Activated CD4-positive, alpha-beta T cell treated with anti-CD3 and anti-CD28 coated beads for 48 hours (primary cell): ENCODE measurements around the gene COL1A2.

ENCODE experiments used
- DNase-seq: peaks from one replicate; pipeline ENCODE4 v3.0.0-alpha.2; 2020

The COL1A2 gene

DNA sequence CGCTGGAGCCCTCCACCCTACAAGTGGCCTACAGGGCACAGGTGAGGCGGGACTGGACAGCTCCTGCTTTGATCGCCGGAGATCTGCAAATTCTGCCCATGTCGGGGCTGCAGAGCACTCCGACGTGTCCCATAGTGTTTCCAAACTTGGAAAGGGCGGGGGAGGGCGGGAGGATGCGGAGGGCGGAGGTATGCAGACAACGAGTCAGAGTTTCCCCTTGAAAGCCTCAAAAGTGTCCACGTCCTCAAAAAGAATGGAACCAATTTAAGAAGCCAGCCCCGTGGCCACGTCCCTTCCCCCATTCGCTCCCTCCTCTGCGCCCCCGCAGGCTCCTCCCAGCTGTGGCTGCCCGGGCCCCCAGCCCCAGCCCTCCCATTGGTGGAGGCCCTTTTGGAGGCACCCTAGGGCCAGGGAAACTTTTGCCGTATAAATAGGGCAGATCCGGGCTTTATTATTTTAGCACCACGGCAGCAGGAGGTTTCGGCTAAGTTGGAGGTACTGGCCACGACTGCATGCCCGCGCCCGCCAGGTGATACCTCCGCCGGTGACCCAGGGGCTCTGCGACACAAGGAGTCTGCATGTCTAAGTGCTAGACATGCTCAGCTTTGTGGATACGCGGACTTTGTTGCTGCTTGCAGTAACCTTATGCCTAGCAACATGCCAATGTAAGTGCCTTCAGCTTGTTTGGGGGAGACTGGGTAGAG is at the start of gene COL1A2:
TSS of gene COL1A2 (plus strand) at position 459 of the 704 bp plus-strand sequence. CDS start at position 596, 137 bp downstream.
- DNase-seq = peak; percentile 12

- DNase-seq = no peak
These were observed 48.8 kb upstream of the COL1A2 start for GRCh38 chr7:94345907-94346306.

GRCh38 chr7:94348142-94348541 is 46.6 kb upstream of the COL1A2 start:
- DNase-seq = no peak

- no peak for DNase-seq
These were observed 44.0 kb upstream of the COL1A2 start for GRCh38 chr7:94350734-94351133.

- no peak for DNase-seq
These were observed 43.0 kb upstream of the COL1A2 start for GRCh38 chr7:94351703-94352102.

- DNase-seq = no peak
These were observed 41.8 kb upstream of the COL1A2 start for GRCh38 chr7:94352887-94353286.

GRCh38 chr7:94354953-94355352 is 39.7 kb upstream of the COL1A2 start:
- DNase-seq = no peak

DNA sequence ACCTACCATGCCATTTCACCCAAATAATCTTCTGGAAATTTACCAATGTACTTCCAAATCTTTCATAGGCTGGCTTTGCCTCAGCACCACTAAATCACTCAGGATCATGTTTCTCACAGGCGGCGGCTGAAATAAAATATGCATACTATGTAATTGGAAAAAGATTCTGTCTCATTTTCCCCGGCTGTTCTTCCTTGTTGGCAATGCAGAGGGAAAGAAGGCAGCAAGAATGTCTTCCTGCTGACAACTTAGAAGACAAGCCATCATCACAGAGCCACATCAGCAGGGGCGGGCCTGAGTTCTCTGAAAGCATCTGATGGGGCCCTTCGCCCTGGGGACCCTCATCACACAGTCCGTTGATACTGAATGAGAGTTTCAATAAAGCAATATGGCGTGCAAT is 39.2 kb upstream of the COL1A2 start:
- DNase-seq = no peak

GRCh38 chr7:94357076-94357475 is 37.6 kb upstream of the COL1A2 start:
- DNase-seq = no peak

DNA sequence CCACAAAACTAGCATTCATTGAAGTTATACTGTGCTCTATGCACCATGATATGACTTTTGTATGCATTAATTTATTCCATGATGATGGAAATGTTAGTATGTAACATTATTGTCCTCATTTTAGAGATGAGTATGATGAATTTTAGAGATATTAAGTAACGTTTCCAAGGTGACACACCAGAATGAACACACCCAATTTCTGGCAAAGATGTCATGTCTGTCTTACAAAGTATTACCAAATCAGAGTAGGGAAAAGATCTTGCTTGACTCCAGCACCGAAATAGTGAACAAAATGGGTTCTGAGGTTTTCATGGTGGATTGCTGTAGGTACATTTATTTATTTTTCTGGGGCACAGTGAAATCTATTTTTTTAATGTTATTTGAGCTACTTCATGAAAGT is 33.8 kb upstream of the COL1A2 start:
- no peak for DNase-seq

DNA sequence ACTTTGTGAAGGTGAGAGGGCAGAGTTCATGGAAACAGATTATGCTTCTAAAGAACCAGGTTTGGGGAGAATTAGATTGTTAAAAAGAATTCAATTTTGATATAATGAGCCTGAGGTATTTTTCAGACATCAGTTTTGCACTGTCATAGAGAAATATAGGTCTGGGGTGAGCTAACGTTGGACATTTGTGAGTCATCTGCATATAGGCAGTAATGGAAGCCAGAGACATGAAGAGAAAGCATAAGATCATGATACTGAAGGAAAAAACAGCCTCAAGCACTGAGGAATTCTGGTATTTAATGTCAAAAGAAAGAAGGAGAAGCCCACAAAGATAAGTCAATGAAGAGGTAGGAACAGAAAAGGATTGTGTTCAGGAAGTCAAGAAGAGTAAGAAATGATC is 32.4 kb upstream of the COL1A2 start:
- DNase-seq = no peak

DNA sequence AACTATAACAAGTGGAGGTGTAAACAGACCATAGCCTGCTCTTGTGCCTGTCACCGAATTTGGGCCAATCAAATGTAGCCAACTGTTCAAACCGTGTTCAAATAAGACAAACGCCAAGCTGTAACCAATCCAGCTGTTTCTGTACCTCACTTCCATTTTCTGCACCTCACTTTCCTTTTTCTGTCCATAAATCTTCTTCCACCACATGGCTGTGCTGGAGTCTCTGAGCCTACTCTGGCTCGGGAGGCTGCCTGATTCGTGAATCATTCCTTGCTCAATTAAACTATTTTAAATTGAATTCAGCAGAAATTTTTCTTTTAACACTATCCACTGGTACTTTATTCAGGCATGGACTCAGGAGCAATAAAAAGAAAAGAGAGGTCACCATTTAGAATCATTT is 29.9 kb upstream of the COL1A2 start:
- DNase-seq = no peak

DNA sequence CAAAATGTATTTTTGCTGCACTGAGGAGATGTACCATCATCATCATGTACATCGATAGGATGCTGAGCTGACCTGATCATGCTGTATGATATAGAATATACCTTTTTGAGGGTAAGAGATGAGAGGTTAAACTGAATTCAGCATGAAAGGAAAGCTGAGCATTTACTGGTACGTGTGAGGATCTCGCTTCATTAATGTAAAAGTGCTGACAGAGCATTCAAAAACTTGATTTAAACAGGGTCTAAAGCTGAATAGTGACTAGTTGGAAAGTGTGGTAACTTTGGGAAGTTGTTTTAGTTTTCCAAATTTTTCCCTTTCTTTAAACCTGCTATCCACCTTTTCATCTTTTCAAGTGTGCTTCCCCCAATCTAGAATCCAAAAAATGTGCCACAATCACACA is 28.5 kb upstream of the COL1A2 start:
- DNase-seq = no peak

DNA sequence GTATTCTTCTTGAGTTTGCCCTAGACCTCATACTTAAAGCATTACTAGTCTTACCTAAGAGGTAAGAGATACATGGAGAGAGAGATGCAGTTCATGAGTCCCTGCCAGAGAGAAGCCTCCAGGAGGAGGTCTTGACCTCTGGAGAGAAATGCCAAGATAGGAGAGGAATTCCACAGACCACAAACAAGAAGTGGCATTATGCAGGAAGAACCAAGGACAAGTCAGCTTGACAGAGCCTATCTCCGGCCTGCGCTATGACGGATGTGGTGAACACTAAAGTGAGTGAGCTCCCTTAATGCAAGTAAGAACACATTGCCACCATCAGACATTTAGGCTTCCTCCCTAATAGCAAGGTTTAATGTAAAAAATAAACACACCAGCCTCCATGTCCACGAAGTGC is 27.9 kb upstream of the COL1A2 start:
- no peak for DNase-seq

- no peak for DNase-seq
These were observed 26.7 kb upstream of the COL1A2 start for GRCh38 chr7:94367949-94368348.

DNA sequence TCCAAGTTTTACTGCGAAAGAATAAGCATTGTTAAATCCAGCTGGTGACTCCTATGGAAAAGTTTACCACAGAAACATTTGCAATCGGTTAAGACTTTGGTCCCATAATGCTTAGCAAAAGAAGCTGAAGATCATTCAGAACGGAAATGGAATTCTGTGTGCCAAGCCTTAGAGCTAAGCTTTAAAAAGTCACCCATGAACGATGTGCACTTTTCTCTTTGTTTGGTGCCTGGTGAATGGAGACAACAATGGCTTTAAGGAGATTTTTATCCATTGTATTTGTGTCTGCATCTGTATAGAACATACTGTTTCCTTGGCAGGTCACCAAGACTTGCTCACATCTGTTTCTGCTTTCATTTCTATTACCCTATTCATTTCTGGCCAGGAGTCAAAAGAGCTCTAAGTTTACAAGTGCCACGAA is 26.3 kb upstream of the COL1A2 start:
- no peak for DNase-seq

GRCh38 chr7:94374231-94374630 is 20.5 kb upstream of the COL1A2 start:
- DNase-seq = no peak

- no peak for DNase-seq
These were observed 19.8 kb upstream of the COL1A2 start for GRCh38 chr7:94374721-94375566.

DNA sequence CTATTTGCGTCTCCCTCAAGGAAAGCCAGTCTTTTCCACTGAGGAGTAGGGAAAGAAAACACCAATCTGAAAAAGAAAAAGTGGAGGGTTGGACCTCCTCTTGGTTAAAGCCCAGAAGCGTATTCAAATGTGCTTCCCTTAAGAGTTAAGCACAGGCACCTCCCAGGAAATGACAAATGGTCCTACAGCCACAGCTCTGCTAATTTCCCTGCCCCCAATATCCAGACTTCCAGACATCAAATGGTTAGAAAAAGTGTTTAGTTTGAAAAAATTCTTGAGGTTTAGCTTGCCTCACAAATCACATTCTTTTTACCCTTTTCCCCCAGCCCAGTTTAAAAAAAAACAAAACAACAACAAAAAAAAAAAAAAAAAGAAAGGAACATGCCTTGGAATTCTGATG is 19.0 kb upstream of the COL1A2 start:
- DNase-seq = no peak

- no peak for DNase-seq
These were observed 18.4 kb upstream of the COL1A2 start for GRCh38 chr7:94376281-94376680.

DNA sequence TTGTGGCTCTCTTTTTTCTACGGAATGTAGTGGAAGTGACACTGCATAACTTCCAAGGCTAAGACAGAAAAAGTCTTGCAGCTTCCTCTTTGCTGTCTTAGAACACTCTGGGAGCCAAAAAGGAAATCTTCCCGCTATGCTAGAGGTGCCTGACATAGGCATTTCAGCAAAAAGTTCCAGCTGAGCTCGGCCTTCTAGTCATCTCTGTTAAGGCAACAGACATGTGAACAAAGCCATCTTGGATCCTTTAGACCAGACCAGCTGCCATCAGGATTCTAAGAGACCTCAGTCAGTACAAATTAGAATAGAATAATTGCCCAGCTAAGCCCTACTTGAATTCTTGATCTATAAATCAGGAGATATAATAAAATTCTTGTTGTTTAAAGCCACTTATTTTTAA is 16.3 kb upstream of the COL1A2 start:
- no peak for DNase-seq

DNA sequence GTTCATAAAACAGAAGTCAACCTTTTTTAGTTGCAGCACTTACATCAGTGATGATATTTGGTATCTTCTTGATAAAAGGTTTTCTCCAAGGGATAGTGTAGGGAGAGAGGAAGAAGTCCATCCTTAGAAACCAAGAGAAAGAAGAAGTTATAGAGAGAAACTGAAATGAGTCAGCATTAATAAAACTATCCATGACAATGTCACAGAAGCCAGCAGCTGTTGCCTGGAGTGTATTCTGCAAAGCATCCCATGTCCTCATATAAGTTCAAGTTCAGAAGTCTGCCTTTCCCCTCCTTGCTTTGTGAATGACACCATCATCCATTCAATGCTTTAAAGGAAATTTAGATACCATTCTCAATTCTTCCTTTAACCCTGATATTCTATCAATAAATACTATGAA is 14.4 kb upstream of the COL1A2 start:
- no peak for DNase-seq

GRCh38 chr7:94382132-94382531 is 12.6 kb upstream of the COL1A2 start:
- no peak for DNase-seq

- no peak for DNase-seq
These were observed 11.9 kb upstream of the COL1A2 start for GRCh38 chr7:94382746-94383145.
